Endothelial cell of umbilical vein (primary cell): ENCODE measurements around the gene UNKL. TPM values are rescaled to one million over a fixed set of nuclear protein-coding genes. Genes with fewer than 3 reads are reported as not detected.

Experiments used
- BruUV-seq: library from RNA; stranded (reverse); fragments of 400-500 nt; replicated peaks from 2 replicates; lab custom pipeline; 2021; lab: Mats Ljungman, UMichigan
- CTCF ChIA-PET: fragments of 300-600, 350-600 bp; sonication (Branson Sonifier 250); formaldehyde crosslinking; loops from one replicate; lab custom pipeline; 2021; ENCODE audit warnings: antibody characterized with exemption, inconsistent platforms; lab: Charles Lee
- POLR2A ChIA-PET: fragments of 300-600, 350-600 bp; sonication (Branson Sonifier 250); formaldehyde crosslinking; loops from one replicate; lab custom pipeline; 2021; ENCODE audit warnings: antibody characterized with exemption, inconsistent platforms; lab: Charles Lee
- DNase-seq: peaks from one replicate; pipeline ENCODE4 v3.0.0-alpha.2; 2011; ENCODE audit warnings: low read depth, low spot score
- FAIRE-seq: peaks from 2 replicates; lab custom pipeline; 2011; peaks lifted over from hg19 to GRCh38; lab: Jason Lieb, UNC
- H2AFZ ChIP-seq: 2 replicates; pipeline ENCODE4 v1.6.0; 2012; ENCODE audit warnings: low read depth, low read length, control low read depth, inconsistent platforms
- H3K27ac ChIP-seq: 2 replicates; pipeline ENCODE4 v1.5.1; 2011; ENCODE audit warnings: low read depth, mild to moderate bottlenecking, control low read depth, low read length, moderate library complexity; ENCODE audit not compliant: insufficient read depth
- H3K27me3 ChIP-seq, 2 experiments: 2 replicates each; pipeline versions ENCODE4 v1.6.0 to v1.6.1; 2011; ENCODE audit warnings: low read length in 2 of 2, mixed read lengths in 1 of 2; ENCODE audit not compliant: control insufficient read depth in 2 of 2, insufficient read depth in 2 of 2
- H3K36me3 ChIP-seq, 2 experiments: 2 replicates in 1 of 2; 3 replicates in 1 of 2; pipeline ENCODE4 v1.5.1; 2011; ENCODE audit warnings: low read length in 2 of 2, mild to moderate bottlenecking in 1 of 2, moderate library complexity in 1 of 2; ENCODE audit not compliant: control insufficient read depth in 2 of 2, insufficient read depth in 2 of 2; ENCODE audit errors: extremely low read depth in 1 of 2
- H3K4me1 ChIP-seq: 3 replicates; pipeline ENCODE4 v1.5.1; 2011; ENCODE audit warnings: mild to moderate bottlenecking, low read length; ENCODE audit not compliant: control insufficient read depth, insufficient read depth; ENCODE audit errors: extremely low read depth
- H3K4me2 ChIP-seq: 2 replicates; pipeline ENCODE4 v1.6.1; 2011; ENCODE audit warnings: low read length, control low read depth, mixed read lengths; ENCODE audit not compliant: insufficient read depth
- H3K4me3 ChIP-seq, 3 experiments: fragments of 200-600 bp in 1 of 3; sonication (generic), shearing (Covaris generic) in 1 of 3; replicated peaks in 1 of 3; 2 replicates each; pipeline ENCODE4 v1.5.1; 2011 to 2016; ENCODE audit warnings: control low read depth in 3 of 3, low read length in 3 of 3, mild to moderate bottlenecking in 2 of 3, inconsistent platforms in 1 of 3, low read depth in 1 of 3, moderate library complexity in 1 of 3; ENCODE audit not compliant: insufficient read depth in 1 of 3
- H3K79me2 ChIP-seq: 2 replicates; pipeline ENCODE4 v1.6.0; 2012; ENCODE audit warnings: low read length, inconsistent platforms; ENCODE audit not compliant: control insufficient read depth, insufficient read depth
- H3K9ac ChIP-seq: replicated peaks from 2 replicates; pipeline ENCODE3; 2011; ENCODE audit warnings: low read length, control low read depth; ENCODE audit not compliant: insufficient read depth; ENCODE audit errors: extremely low read depth
- H3K9me1 ChIP-seq: replicated peaks from 3 replicates; pipeline ENCODE4 v1.6.0; 2011; ENCODE audit warnings: mild to moderate bottlenecking, low read length; ENCODE audit not compliant: control insufficient read depth, insufficient read depth; ENCODE audit errors: extremely low read depth
- H3K9me3 ChIP-seq: replicated peaks from 2 replicates; pipeline ENCODE4 v1.5.1; 2012; ENCODE audit warnings: low read length, inconsistent platforms; ENCODE audit not compliant: control insufficient read depth, insufficient read depth
- H4K20me1 ChIP-seq: replicated peaks from 2 replicates; pipeline ENCODE3; 2011; ENCODE audit warnings: mild to moderate bottlenecking, low read length; ENCODE audit not compliant: control insufficient read depth, insufficient read depth; ENCODE audit errors: extremely low read depth
- CTCF ChIP-seq, 2 donors: IDR thresholded peaks; 1 replicate in 1 of 2; 2 replicates in 1 of 2; pipeline ENCODE4 v1.5.1; 2011; ENCODE audit warnings: low read length in 2 of 2, mild to moderate bottlenecking in 2 of 2, moderate library complexity in 2 of 2, control low read depth in 1 of 2, inconsistent platforms in 1 of 2, low read depth in 1 of 2; ENCODE audit not compliant: insufficient read depth in 1 of 2; ENCODE audit errors: extremely low read depth in 1 of 2
- EZH2 ChIP-seq: IDR thresholded peaks from 2 replicates; pipeline ENCODE4 v1.6.1; 2012; ENCODE audit warnings: borderline replicate concordance, low read depth, mild to moderate bottlenecking, moderate library complexity, low read length, inconsistent platforms; ENCODE audit not compliant: severe bottlenecking
- FOS ChIP-seq: IDR thresholded peaks from 2 replicates; pipeline ENCODE4 v1.6.1; 2011; ENCODE audit warnings: mild to moderate bottlenecking, low read length, moderate library complexity, borderline replicate concordance; ENCODE audit not compliant: insufficient read depth
- GATA2 ChIP-seq: IDR thresholded peaks from 2 replicates; pipeline ENCODE4 v1.7.0; 2011; ENCODE audit warnings: low read depth, mild to moderate bottlenecking, moderate library complexity, mixed read lengths, low read length; ENCODE audit not compliant: insufficient read length, insufficient read depth
- JUN ChIP-seq: IDR thresholded peaks from 2 replicates; pipeline ENCODE4 v1.6.1; 2011; ENCODE audit warnings: borderline replicate concordance, low read depth; ENCODE audit not compliant: insufficient read length, insufficient read depth
- MAX ChIP-seq: IDR thresholded peaks from 2 replicates; pipeline ENCODE4 v1.6.1; 2011; ENCODE audit not compliant: insufficient read depth, insufficient read length
- MYC ChIP-seq: IDR thresholded peaks from one replicate; pipeline ENCODE4 v1.6.1; 2011; ENCODE audit warnings: mild to moderate bottlenecking, low read depth, low read length
- POLR2A ChIP-seq: IDR thresholded peaks from 2 replicates; pipeline ENCODE4 v1.6.1; 2012; ENCODE audit warnings: low read depth, mild to moderate bottlenecking, control low read depth, low read length
- POLR2AphosphoS5 ChIP-seq: IDR thresholded peaks from 2 replicates; pipeline ENCODE4 v1.6.1; 2012; ENCODE audit warnings: low read depth, mild to moderate bottlenecking, control low read depth, low read length, moderate library complexity; ENCODE audit not compliant: insufficient read depth
- dilution Hi-C: fragments of 300-500 bp; cut with MboI; formaldehyde crosslinking; loops from one replicate; pipeline ENCODE4 v1.15.0; 2019; ENCODE audit warnings: low sequenced_read_pairs; ENCODE audit not compliant: extremely low pct_ligation_motif_present
- intact Hi-C: fragments of 100-400 bp; cut with micrococcal nuclease; formaldehyde crosslinking; loops from one replicate; pipeline ENCODE4 v1.10.0; 2022
- polyA plus RNA-seq, 4 experiments: library from polyadenylated mRNA; depleted of rRNA in 3 of 4; stranded (reverse) in 3 of 4; unstranded in 1 of 4; fragments of >200 nt; gene quantifications; 2 replicates each; pipeline versions ENCODE4 v1.2.1 to v1.2.3, GENCODE V29; 2011 to 2012; ENCODE audit warnings: missing spikeins in 1 of 4
- total RNA-seq: library from RNA; stranded (reverse); gene quantifications from 2 replicates; pipeline ENCODE4 v1.2.3, GENCODE V29; 2021

The UNKL gene
- total and polyA plus RNA-seq, 2 donors (not counting 3 experiments of a cell fraction or from before 2014, with no cell fraction given) = 17.1 to 32.8 TPM

GRCh38 chr16:1457489-1458245 is 43.2 kb upstream of the UNKL start:
- H3K9ac ChIP-seq = no peak overlapping the region
- no peaks in the 10 kb centered on the region for H3K79me2 ChIP-seq
- no peaks in the 10 kb centered on the region for H3K4me1 ChIP-seq
- FAIRE-seq (no peak), DNase-seq (no peak)
- intact Hi-C loops (no loop called here), dilution Hi-C loops (no loop called here)
- no peaks in the 10 kb centered on the region for H3K9me3 ChIP-seq
- H3K27ac ChIP-seq = no peak overlapping the region
- H3K9me1 ChIP-seq = no peaks in the 10 kb centered on the region
- H3K4me3 ChIP-seq = no peak overlapping the region
- no peak for TF ChIP-seq POLR2AphosphoS5
- no peak for TF ChIP-seq MAX
- TF ChIP-seq POLR2A = no peak
- no peak for TF ChIP-seq GATA2
- TF ChIP-seq CTCF (IDR thresholded peaks at IDR 0.05; ENCODE audit: extremely low read depth in 1 of 2, insufficient read depth in 1 of 2, low read depth in 1 of 2, low read length in 2 of 2) = no peak
- TF ChIP-seq JUN = no peak
- no peak for TF ChIP-seq FOS
- TF ChIP-seq MYC = no peak
- no peak for TF ChIP-seq EZH2
- no peaks in the 10 kb centered on the region for H3K27me3 ChIP-seq
- no peaks in the 10 kb centered on the region for H4K20me1 ChIP-seq
- ChIA-PET POLR2A (no interaction called here), CTCF (no interaction called here)
- no TSS peak for BruUV-seq
- H3K4me2 ChIP-seq = no peak overlapping the region
- H3K36me3 ChIP-seq = peaks cover 0 to 51% of the 10 kb centered on the region in 2 experiments
- no peak overlapping the region for H2AFZ ChIP-seq
